ENCODE data around the gene DCUN1D1.

The DCUN1D1 gene

GRCh38 chr3:182889948-182890629 is 90.2 kb downstream of the DCUN1D1 start:
- DNase-seq = no peak

All from CD4-positive, alpha-beta T cell treated with Interleukin-6 for 4 hours (primary cell).